IPS DF 6.9 (cell line): ENCODE data around the gene SHPK.

Source experiments
- DNase-seq: peaks from one replicate; pipeline ENCODE4 v3.0.0-alpha.2; 2013; ENCODE audit warnings: low read depth, low spot score
- H3K27ac ChIP-seq: one replicate; pipeline ENCODE4 v1.5.1; 2013; ENCODE audit warnings: low read length, control low read depth
- H3K27me3 ChIP-seq: 2 replicates; pipeline ENCODE4 v1.6.1; 2013; ENCODE audit warnings: mild to moderate bottlenecking, low read length; ENCODE audit not compliant: control insufficient read depth, insufficient read depth
- H3K36me3 ChIP-seq: 2 replicates; pipeline ENCODE4 v1.6.1; 2013; ENCODE audit warnings: low read length; ENCODE audit not compliant: control insufficient read depth, insufficient read depth
- H3K4me1 ChIP-seq: 2 replicates; pipeline ENCODE4 v1.6.1; 2013; ENCODE audit warnings: low read length; ENCODE audit not compliant: control insufficient read depth, insufficient read depth
- H3K4me3 ChIP-seq: 2 replicates; pipeline ENCODE4 v1.5.1; 2013; ENCODE audit warnings: mild to moderate bottlenecking, low read length
- H3K9me3 ChIP-seq: 2 replicates; pipeline ENCODE4 v1.6.1; 2013; ENCODE audit warnings: low read length, inconsistent platforms; ENCODE audit not compliant: control insufficient read depth, insufficient read depth
- WGBS: extraction: QIAGEN DNeasy Blood & Tissue Kit; methylation state at CpG from one replicate; pipeline ENCODE4 v1.1.7; 2013; ENCODE audit warnings: mixed read lengths, missing lambda C conversion rate; ENCODE audit not compliant: insufficient read length, insufficient coverage; 5-methylcytosine and 5-hydroxymethylcytosine counted together

The SHPK gene

DNA sequence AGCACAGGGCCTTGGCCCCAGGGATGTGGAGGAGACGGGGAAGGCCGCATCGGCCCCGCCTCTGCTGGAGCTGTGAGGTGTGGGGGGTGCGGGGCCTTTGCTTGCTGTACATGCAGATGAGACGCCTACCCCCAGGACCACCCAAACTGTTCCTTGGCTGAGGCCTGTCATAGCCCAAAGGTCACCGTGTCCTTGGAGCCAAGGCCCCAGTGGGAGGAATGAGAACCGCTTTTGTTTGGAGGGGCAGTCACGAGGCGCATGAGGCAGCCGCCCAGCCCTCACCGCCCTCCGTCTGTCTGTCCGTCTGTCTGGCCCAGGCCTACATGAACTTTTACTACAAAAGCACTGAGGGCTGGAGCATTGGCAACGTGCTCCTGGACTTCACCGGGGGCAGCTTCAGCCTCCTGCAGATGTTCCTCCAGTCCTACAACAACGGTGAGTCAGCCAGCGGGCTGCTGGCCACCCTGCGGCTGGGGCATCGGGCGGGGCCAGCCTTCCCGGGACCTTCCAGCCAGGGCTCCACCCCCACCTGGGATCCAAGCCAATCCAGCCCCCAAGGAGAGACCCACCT lies 23.6 kb upstream of the SHPK start:
- DNase-seq: no peak
- Histone ChIP-seq H3K36me3 (peaks cover 9% of the 10 kb centered on the region; the same call in 1 of the 2 replicates), H3K4me1 (0 out of 2 replicates have a peak, but pooled peaks cover 2% of the 10 kb centered on the region), H3K9me3 (no peaks in the 10 kb centered on the region), H3K4me3 (no peak overlapping the region), H3K27me3 (no peaks in the 10 kb centered on the region), H3K27ac (no peak overlapping the region)
- whole genome bisulfite sequencing: no CpG with 5 or more reads among the region's 22 CpGs

DNA sequence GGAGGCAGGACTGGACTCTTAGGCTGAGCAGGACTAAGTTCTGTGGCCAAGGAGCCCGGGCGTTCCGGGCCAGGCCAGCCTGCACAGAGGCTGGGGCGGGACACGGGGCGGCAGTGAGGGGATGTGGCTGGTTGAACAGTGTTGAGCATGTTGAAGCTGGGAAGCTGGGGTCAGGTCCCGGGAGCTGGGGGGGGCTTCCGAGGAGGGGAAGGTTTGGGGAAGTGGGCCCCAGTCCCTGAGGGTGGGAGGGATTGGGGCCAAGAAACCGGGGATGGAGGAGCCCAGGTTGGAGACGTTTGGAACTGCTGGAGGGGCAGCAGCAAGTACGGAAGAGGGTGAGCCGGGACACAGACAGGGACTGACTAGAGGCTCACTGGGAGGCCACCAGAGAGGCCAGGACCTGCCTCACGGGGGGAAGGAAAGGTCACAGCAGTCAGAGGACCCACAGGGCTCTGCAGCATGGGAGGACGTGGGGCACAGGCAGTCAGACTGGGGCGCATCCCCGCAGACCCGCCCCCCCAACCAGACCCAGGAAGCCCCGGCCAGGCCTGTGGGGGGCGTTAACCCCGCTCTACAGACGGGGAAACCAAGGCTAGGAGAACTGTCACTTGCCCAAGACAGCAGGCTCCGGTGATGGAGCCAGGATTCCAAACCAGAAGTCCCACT lies 22.9 kb upstream of the SHPK start:
- Histone ChIP-seq H3K27me3 (no peaks in the 10 kb centered on the region), H3K4me3 (no peak overlapping the region), H3K9me3 (no peaks in the 10 kb centered on the region), H3K27ac (no peak overlapping the region), H3K4me1 (0 out of 2 replicates have a peak, but pooled peaks cover 2% of the 10 kb centered on the region), H3K36me3 (peaks cover 9% of the 10 kb centered on the region; the same call in 1 of the 2 replicates)
- WGBS: no CpG with 5 or more reads among the region's 22 CpGs
- no peak for DNase-seq

DNA sequence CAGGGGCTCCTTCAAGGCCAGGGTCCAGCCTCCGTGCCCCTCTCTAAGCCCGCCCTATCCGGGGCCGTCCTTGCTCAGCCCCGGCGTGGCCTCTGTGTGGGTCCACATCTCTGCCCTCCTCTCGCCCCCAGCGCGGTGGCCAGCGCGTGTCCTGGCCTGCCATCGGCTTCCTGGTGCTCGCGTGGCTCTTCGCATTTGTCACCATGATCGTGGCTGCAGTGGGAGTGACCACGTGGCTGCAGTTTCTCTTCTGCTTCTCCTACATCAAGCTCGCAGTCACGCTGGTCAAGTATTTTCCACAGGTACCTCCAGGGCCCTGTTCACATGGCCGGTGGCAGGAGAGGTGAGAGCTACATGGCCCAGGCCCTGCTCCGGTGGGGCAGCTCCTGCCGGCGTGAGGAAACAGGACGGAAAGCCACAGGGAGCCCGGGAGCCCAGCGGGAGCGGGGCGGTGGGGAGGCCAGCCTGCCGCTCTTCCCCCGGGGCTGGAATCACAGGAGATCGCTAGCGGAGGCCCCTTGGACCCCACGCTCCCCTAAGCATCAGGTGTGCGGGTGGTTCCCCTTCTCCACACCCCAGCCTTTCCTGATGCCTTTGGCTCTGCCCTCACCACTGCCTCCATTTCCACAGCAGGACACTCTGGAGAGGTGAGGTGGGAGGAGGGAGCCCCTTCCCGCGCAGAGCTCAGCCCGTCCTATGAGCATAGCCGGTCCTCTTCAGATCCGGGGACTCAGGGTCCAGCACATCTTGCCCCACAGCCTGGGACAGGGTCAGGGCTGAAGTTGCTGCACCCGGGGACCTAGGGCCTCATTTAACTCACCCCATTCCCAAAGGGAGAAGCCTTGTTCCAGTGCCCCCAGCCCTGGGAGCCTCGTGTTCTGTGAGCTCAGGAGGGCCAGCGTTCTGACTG lies 22.1 kb upstream of the SHPK start:
- peaks cover 2% of the 10 kb centered on the region; the same call in 1 of the 2 replicates for H3K36me3 ChIP-seq
- 0 out of 2 replicates have a peak, but pooled peaks cover 2% of the 10 kb centered on the region for H3K4me1 ChIP-seq
- H3K4me3 ChIP-seq: no peak overlapping the region
- no peaks in the 10 kb centered on the region for H3K27me3 ChIP-seq
- no CpG with 5 or more reads among the region's 42 CpGs for WGBS
- no peak for DNase-seq
- no peaks in the 10 kb centered on the region for H3K9me3 ChIP-seq
- H3K27ac ChIP-seq: no peak overlapping the region

DNA sequence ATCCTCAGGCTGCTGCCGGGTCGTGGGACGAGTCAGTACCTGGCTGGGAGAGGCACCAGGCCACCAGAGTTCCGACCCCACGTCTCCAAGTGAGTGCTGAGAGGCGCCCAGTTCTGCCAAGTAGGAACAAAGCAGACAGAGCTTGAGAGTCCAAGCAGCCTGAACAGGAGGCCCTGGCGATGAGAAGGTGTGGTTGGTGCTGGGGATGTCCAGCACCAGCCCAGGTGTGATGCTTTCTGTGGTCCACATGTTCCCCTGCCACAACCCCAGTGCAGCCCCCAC lies 21.5 kb upstream of the SHPK start:
- DNase-seq: no peak
- WGBS: no CpG with 5 or more reads among the region's 7 CpGs
- Histone ChIP-seq H3K27me3 (no peaks in the 10 kb centered on the region), H3K27ac (no peak overlapping the region), H3K4me3 (no peak overlapping the region), H3K4me1 (0 out of 2 replicates have a peak, but pooled peaks cover 2% of the 10 kb centered on the region), H3K9me3 (no peaks in the 10 kb centered on the region), H3K36me3 (no peaks in the 10 kb centered on the region)

DNA sequence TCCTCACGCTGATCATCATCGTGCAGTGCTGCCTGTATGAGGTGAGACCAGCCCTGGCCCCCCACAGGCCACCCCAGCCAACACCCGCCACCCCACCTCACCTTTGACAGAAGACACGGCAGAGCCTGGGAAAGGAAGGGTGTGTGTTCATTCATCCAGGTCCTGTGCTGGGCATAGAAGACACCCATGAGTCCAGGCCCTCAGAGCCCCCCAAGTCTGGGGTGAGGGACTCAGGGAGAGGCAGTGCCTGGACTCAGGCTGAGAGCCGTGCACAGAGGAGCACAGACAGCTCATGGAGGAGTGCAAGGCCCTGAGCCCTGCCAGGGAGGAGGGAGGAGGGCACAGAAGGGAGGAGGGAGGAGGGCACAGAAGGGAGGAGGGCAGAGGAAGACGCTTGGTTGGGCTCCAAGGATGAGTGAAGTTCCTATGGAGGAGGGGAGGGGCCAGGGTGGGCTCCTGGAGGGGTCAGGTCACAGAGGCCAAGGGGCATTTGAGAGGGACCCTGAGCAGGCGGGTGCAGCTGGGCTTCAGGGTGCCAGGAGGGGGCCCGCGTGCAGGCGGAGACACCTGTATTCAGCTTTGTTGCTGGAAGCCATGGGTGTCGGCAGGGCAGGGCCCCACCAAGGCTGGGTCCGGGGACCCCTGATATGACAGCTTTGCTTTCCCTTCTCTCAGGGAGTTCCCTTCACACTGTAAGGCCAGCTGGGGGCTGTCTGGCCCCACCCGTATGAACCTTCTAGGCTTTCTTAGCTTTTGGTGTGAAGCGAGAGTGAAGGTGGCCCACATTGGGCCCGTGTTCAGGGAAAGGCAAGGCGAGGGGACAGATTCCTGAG lies 20.9 kb upstream of the SHPK start:
- Histone ChIP-seq H3K4me1 (0 out of 2 replicates have a peak, but pooled peaks cover 2% of the 10 kb centered on the region), H3K9me3 (no peaks in the 10 kb centered on the region), H3K36me3 (no peaks in the 10 kb centered on the region), H3K27me3 (no peaks in the 10 kb centered on the region), H3K27ac (no peak overlapping the region), H3K4me3 (no peak overlapping the region)
- no peak for DNase-seq
- no CpG with 5 or more reads among the region's 16 CpGs for WGBS

- DNase-seq: no peak
- Histone ChIP-seq H3K4me1 (0 out of 2 replicates have a peak, but pooled peaks cover 2% of the 10 kb centered on the region), H3K27ac (no peak overlapping the region), H3K4me3 (no peak overlapping the region), H3K9me3 (no peaks in the 10 kb centered on the region), H3K36me3 (no peaks in the 10 kb centered on the region), H3K27me3 (no peaks in the 10 kb centered on the region)
- WGBS: no CpG with 5 or more reads among the region's 16 CpGs
Observed at GRCh38 chr17:3656353-3656752, 20.3 kb upstream of the SHPK start.

GRCh38 chr17:3655766-3656165 lies 19.7 kb upstream of the SHPK start:
- no peaks in the 10 kb centered on the region for H3K36me3 ChIP-seq
- H3K27ac ChIP-seq: no peak overlapping the region
- no peaks in the 10 kb centered on the region for H3K9me3 ChIP-seq
- no peak for DNase-seq
- no CpG with 5 or more reads among the region's 11 CpGs for WGBS
- no peak overlapping the region for H3K4me3 ChIP-seq
- H3K4me1 ChIP-seq: 0 out of 2 replicates have a peak, but pooled peaks cover 2% of the 10 kb centered on the region
- H3K27me3 ChIP-seq: no peaks in the 10 kb centered on the region

- WGBS: no CpG with 5 or more reads among the region's 20 CpGs
- DNase-seq: no peak
- Histone ChIP-seq H3K4me1 (no peaks in the 10 kb centered on the region), H3K27ac (no peak overlapping the region), H3K36me3 (0 out of 2 replicates have a peak, but pooled peaks cover 2% of the 10 kb centered on the region), H3K4me3 (no peak overlapping the region), H3K27me3 (no peaks in the 10 kb centered on the region), H3K9me3 (no peaks in the 10 kb centered on the region)
Observed at GRCh38 chr17:3647769-3648555, 11.9 kb upstream of the SHPK start.

GRCh38 chr17:3647251-3647650 lies 11.2 kb upstream of the SHPK start:
- Histone ChIP-seq H3K27me3 (no peaks in the 10 kb centered on the region), H3K36me3 (0 out of 2 replicates have a peak, but pooled peaks cover 2% of the 10 kb centered on the region), H3K4me3 (no peak overlapping the region), H3K4me1 (no peaks in the 10 kb centered on the region), H3K9me3 (no peaks in the 10 kb centered on the region), H3K27ac (no peak overlapping the region)
- no CpG with 5 or more reads among the region's 12 CpGs for WGBS
- no peak for DNase-seq
